ENCODE measurements around the gene PACRG.

Gene PACRG

GRCh38 chr6:162845972-162846371 lies 118.2 kb downstream of the PACRG start (continued):
- TF ChIP-seq TOX (CRISPR knock-in tag; IDR thresholded peaks at IDR 0.05; ENCODE audit: borderline replicate concordance), result no peak
- no peak for TF ChIP-seq ZNF70 (CRISPR knock-in tag; IDR thresholded peaks at IDR 0.05)
- no peak for TF ChIP-seq ISL1 (CRISPR knock-in tag; IDR thresholded peaks at IDR 0.05)
- TF ChIP-seq ARNTL (CRISPR knock-in tag; IDR thresholded peaks at IDR 0.05; ENCODE audit: borderline replicate concordance, low read depth), result no peak

- TF ChIP-seq TSHZ2 (CRISPR knock-in tag; IDR thresholded peaks at IDR 0.05) (no peak), CREB5 (CRISPR knock-in tag; IDR thresholded peaks at IDR 0.05; ENCODE audit: low read depth) (no peak), ZNF565 (CRISPR knock-in tag; conservative IDR thresholded peaks at IDR 0.05; ENCODE audit: low read depth) (no peak), ISL1 (CRISPR knock-in tag; IDR thresholded peaks at IDR 0.05) (no peak), PATZ1 (CRISPR knock-in tag; IDR thresholded peaks at IDR 0.05; ENCODE audit: borderline replicate concordance) (no peak), ZC3H10 (CRISPR knock-in tag; IDR thresholded peaks at IDR 0.05) (no peak), ZNF70 (CRISPR knock-in tag; IDR thresholded peaks at IDR 0.05) (no peak), PPARA (CRISPR knock-in tag; IDR thresholded peaks at IDR 0.05; ENCODE audit: borderline replicate concordance) (no peak), TCF4 (CRISPR knock-in tag; IDR thresholded peaks at IDR 0.05; ENCODE audit: borderline replicate concordance) (no peak), CSDC2 (CRISPR knock-in tag; IDR thresholded peaks at IDR 0.05) (no peak), SNAI2 (CRISPR knock-in tag; IDR thresholded peaks at IDR 0.05) (no peak), ZFP30 (CRISPR knock-in tag; IDR thresholded peaks at IDR 0.05) (no peak), ZNF8 (CRISPR knock-in tag; IDR thresholded peaks at IDR 0.05) (no peak), ESRRG (CRISPR knock-in tag; IDR thresholded peaks at IDR 0.05) (no peak), TOX (CRISPR knock-in tag; IDR thresholded peaks at IDR 0.05; ENCODE audit: borderline replicate concordance) (no peak), OSR1 (CRISPR knock-in tag; IDR thresholded peaks at IDR 0.05) (no peak), GLIS3 (CRISPR knock-in tag; IDR thresholded peaks at IDR 0.05) (no peak), ARNTL (CRISPR knock-in tag; IDR thresholded peaks at IDR 0.05; ENCODE audit: borderline replicate concordance, low read depth) (no peak)
- no peak for ATAC-seq
These were observed 118.9 kb downstream of the PACRG start for GRCh38 chr6:162846723-162847122.

- ATAC-seq, result peak; percentile 45; the same call in 1 of the 3 replicates
- TF ChIP-seq SNAI2 (CRISPR knock-in tag; IDR thresholded peaks at IDR 0.05), result no peak
- TF ChIP-seq RARB (CRISPR knock-in tag; IDR thresholded peaks at IDR 0.05), result no peak
- TF ChIP-seq CSDC2 (CRISPR knock-in tag; IDR thresholded peaks at IDR 0.05), result no peak
- no peak for TF ChIP-seq ARNTL (CRISPR knock-in tag; IDR thresholded peaks at IDR 0.05; ENCODE audit: borderline replicate concordance, low read depth)
- peak; percentile 25; the same call in 1 of the 2 replicates for TF ChIP-seq TCF4 (CRISPR knock-in tag; IDR thresholded peaks at IDR 0.05; ENCODE audit: borderline replicate concordance)
- no peak for TF ChIP-seq PPARA (CRISPR knock-in tag; IDR thresholded peaks at IDR 0.05; ENCODE audit: borderline replicate concordance)
These were observed 121.5 kb downstream of the PACRG start for GRCh38 chr6:162849269-162849668.

GRCh38 chr6:162852192-162852591 lies 124.4 kb downstream of the PACRG start:
- no peak for ATAC-seq

More at GRCh38 chr6:162852192-162852591, 124.4 kb downstream of the PACRG start:
- TF ChIP-seq TCF4 (CRISPR knock-in tag; IDR thresholded peaks at IDR 0.05; ENCODE audit: borderline replicate concordance), result no peak
- TF ChIP-seq OSR1 (CRISPR knock-in tag; IDR thresholded peaks at IDR 0.05), result no peak
- no peak for TF ChIP-seq PATZ1 (CRISPR knock-in tag; IDR thresholded peaks at IDR 0.05; ENCODE audit: borderline replicate concordance)
- TF ChIP-seq ZNF8 (CRISPR knock-in tag; IDR thresholded peaks at IDR 0.05), result no peak
- no peak for TF ChIP-seq TOX (CRISPR knock-in tag; IDR thresholded peaks at IDR 0.05; ENCODE audit: borderline replicate concordance)
